Embryonic facial prominence (tissue), 1 donor: ENCODE measurements around the gene PAXX.

Experiments used
- DNase-seq: peaks from one replicate; pipeline ENCODE4 v3.0.0-alpha.2; 2016; ENCODE audit errors: extremely low spot score

The PAXX gene

DNA sequence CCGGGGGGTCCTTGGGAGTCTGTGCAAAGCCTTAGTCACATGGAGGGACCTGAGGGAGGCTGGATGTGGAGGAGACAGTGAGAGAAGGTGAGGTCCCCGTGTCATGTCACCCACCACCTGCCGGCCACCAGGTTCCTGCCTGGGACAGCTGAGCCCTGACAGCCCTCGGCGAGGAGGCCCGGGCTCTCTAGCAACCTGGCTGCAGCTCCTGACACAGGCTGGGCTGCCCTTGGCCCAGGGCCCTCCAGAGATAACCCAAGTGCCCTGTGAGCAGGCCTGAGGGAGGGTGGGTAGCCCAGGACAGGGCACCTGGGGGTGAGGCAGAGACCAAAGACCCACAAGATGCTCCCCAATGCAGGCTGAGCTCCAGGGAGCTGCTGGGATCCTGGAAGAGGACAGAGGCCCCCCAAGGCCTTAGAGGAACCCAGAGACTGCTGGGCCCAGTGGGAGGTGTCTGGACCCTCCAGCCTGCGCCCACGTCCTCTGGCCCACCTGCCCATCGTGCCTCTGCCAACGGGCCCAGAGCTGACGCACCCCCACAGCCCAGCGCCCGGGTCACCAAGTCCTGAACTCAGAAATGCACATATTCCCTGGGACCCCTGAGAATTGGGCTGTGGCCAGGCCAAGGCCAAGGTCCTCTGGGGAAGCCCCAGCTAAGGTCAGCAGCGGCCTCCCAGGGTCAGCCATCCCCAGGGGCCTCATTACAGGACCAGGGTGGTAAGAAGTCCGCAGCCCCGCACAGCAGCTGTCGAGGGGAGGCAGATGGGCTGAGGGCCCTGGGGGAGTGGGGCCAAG lies 23.7 kb upstream of the PAXX start:
- DNase-seq: no peak

DNA sequence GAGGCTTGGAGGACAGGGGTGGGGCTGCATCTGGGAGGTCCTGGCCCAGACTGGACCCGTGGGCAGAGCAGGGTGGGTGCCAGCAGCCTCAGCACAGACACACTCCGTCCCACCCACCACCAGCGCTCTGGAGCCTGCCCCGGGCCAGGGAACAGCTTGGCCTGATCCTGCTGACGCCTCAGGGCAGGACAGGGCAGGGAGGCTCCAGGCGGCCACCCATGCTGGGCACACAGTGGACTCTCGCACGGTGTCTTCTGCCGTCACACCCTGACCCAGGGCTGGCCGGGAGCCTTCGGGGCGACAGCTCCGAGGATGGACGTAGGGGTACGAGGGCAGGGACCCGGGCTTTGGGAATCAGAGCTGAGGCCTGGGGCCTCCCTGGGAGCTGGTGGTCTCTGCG lies 23.1 kb upstream of the PAXX start:
- DNase-seq: no peak

DNA sequence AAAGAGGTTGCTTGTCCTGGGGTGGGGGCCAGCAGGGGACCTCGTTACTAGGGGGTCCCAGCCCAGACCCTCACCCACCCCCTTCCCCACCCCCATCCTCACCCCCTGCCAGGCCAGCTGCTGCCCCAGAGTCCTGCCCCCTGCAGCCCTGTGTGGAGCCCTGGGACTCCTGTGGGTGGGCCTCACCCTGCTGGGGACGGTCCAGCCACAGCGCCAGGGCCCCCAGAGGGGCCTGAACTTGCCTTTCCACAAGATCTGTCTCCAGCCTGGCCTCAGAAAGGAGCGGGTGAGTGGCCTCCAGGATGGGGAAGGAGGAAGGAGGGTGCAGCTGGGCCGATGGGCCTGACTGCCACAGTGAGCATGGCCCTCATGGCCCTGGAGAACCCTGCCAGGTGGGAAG lies 22.4 kb upstream of the PAXX start:
- DNase-seq: no peak

DNA sequence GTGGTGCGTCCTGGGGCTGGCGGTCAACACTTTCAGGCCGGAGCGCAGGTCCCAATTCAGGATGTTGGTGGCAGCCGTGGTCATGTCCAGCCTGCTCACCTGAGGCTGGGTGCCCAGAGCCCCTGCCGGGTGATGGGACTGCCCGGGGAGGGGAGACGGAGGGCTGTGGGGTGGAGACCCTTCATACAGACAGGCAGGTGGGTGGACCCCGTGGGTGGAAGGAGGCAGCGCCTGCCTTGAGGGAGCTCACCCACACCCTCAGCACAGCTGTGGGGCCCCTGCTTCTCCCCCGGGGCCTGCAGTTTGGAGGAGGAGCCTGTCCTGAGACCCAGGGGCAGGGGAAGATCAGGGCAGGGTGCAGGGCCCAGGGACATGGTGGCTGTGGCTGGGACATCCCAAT lies 21.9 kb upstream of the PAXX start:
- no peak for DNase-seq

DNA sequence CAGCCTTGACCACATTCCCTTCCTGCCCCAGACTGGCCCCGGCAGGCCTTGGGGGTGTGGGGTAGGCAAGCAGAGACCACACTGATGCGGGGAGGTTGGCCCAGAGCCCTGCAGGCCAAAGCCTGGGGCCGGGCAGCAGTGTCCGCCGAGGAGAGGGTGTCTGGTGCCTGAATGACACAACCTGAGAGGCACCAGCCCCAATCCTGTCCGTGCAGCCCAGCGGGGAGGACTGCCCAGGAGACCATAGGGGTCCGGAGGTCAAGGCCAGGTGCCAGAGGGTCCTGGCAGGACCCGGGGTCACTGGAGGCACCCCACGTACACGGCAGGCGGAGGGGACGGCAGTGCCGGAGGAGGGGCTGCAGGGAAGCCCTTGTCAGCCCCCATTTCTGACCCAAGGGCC lies 20.5 kb upstream of the PAXX start:
- DNase-seq: no peak

DNA sequence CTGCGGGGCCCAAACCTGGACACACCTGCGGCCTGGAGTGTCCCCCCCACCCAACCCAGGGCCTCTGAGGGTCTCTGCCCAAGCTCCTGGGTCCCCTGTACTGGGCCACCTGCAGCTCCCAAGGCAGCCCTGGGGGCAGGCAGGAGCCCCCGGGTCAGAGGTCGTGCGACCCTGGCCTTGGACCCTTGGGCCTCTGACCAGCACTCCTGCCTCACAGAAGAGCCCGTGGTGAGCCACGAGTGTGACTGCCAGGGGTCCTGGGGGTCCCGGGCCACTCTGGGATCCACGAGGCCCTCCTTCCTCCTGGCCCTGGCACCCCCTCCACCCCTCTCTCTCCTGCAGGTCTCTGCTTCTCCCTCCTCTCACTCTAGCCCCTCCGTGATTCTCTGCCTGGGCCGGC lies 19.9 kb upstream of the PAXX start:
- no peak for DNase-seq

DNA sequence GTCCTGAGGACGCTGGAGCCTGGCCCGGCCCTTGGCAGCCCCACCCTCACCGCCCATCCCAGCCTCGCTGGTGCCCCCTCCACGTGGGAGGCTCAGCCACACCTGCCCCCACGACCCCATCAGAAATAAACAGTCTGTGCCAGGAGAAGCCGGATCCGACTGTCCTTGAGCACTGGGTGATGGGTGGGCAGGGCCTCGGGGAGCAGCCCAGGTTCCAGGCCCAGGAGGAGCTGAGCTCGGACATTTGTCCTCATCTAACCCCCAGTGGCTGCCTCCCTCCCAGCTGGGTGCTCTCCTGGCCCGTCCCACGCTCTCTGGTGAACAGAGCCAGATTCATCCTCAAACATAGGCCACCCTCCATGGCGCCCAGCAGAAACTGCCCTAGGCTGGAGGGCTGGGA lies 19.5 kb upstream of the PAXX start:
- DNase-seq: no peak

DNA sequence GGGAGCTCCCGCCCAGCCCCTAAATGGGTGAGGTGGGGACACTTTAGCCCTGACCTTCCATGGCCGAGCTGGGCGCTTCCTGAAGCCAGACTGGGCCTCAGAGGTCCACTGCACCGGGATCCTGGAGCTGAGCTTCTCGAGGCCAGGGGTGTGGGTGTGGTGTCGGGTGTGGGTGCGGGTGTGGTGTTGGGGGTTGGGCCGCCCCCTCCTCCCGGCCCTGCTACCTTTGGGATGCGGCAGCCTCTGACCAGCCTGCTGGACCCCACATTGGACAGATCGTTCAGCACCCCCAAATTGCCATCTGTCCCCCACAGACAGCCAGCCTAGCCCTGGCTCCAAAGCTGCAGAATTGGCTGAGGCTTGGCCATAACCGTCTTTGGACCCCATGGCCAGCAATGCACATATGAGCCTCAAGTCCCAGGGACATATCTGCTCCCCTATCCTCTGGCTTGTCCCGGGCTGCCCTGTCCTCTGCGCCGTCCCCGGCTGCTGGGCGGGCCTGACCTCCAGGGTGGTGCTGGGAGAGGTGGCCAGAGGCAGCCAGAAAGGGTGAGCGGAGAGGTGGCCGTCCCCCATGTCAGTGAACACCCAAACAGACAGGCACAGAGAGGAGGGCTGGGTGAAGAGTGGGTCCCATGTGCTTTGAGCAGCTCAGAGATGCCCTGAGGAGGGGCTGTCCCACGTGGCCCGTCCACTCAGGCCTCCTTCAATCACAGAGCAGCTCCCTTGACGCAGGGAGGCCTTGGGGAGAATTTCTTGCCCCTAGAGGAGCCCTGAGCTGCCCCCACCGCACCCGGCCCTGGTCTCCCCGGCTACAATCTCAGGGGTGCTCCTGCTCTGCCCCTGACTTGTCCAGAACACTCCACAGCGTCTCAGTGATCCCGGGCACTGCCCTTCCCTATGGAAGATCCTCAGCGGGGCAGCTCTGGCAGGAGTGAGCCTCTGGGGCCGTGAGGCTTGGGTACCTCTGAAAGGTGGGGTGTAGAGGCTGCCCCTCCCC lies 18.3 kb upstream of the PAXX start:
- no peak for DNase-seq

DNA sequence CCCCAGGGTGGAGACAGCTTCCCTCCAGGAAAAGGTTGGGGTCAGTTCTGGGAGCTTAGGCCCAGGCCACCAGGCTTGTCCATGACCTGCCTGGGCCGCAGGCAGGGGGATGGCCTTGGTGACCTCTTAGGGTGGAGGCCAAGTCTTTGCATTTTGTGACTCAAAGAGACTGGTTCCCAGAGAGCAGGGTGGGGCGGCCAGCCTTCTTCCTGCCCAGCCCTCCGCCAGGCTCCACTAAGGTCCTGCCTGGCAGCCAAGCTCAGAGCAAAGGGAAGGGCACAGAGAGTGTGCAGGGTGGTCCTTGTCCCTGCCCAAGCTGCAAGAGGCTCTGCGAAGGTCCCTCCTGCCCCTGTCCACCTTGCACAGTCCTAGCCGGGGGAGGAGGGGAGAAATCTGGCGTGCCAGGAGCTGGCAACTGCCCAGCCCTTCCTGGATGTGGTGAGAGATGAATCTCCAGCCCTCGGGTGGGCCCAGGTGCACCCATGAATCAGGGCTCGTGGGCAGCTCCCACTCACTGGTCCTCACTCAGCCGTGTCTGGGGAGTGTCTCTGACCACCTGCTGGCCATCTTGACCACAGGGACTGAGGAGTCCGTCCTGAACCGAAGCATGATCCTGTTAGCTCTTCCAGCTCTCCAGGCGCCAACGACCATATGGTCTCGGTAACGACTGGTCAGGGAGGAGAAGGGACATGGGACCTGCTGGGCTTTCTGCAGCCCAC lies 17.2 kb upstream of the PAXX start:
- no peak for DNase-seq

DNA sequence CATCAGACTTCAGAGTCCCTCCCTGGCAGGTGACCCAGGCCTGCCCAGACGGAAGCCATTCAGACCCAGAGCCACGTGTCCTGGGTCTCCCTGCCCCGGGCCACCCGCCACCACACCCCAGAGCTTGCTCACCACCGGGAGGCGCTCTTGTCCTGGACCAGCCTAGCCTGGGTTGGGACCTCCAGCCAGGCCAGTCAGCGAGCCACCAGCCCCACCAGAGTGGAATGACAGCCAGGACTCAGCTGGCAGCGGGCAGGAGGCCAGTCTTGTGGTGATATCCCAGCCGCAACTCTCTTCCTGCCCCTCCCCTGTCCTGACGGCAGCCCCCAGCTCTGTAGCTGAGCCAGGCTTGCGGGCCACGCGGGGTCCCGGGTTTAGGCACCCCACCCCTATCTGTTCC lies 16.6 kb upstream of the PAXX start:
- no peak for DNase-seq

DNA sequence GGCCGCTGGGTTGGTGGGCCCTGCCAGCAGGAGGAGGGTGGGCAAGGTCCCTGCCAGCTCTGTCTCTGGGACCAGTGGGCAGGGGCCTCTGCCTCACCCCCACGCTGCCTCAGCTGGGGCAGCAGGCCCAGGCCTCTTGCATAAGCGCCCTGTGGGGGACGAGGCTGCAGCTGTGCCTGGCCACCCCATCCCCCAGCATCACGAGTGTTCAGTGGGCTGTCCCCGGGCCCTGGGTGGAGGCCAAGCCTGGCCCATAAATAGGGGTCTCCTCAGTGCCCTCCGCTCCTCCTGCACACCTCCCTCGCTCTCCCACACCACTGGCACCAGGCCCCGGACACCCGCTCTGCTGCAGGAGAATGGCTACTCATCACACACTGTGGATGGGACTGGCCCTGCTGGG lies 15.0 kb upstream of the PAXX start, which contains the start of gene PTGDS:
PTGDS (plus strand) TSS at position 282 of the 400 bp plus-strand sequence; CDS start at position 357, 75 bp downstream.
- DNase-seq: no peak

DNA sequence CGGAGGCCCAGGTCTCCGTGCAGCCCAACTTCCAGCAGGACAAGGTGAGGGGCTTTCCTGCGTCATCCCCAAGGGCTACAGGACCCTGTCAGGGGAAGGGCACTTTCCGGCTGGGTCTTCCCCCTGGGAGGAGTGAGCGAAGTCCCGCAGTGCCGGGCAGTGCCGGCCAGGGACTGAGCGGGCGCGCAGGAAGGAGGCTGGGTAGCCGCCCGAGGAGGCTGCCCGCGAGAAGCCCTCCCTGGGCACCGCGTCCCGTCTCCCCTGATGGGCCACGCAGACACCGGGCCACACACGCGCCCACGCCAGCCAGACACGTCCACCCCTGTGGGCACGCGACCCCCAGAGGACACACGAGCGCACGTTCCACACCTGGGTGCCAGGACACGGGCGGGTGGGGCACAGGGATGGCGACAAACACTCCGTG lies 14.6 kb upstream of the PAXX start:
- DNase-seq: no peak

DNA sequence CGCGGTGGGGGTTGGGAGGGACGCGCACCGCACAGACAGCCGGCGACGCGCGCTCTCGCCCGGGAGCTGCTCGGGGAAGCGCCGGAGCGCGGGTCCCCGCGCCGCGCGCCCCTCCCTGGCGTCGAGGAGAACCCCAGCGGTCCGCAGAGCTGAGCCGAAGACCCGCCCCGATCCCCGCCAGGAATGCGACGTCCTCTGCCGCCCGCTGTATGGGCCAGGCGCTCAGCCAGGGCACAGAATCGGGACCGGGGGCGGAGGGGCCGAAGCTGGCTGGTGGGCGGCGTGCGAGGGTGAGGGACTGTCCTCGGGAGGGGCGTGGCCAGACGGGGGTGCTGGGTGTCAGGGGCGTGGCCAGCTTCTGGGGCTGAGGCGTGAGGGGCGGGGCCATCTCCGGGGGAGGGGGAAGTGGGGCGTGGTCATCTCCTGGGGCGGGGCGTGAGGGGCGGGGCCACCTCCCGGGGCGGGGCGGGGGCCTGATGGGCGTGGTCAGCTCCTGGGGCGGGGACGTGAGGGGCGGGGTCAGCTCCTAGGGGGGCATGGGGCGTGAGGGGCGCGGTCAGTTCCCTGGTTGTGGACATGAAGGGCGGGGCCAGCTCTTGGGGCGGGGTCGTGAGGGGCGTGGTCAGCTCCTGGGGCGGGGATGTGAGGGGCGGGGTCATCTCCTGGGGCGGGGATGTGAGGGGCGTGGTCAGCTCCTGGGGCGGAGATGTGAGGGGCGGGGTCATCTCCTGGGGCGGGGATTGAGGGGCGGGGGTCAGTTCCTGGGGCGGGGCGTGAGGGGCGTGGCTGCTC lies 14.0 kb upstream of the PAXX start:
- DNase-seq: no peak

DNA sequence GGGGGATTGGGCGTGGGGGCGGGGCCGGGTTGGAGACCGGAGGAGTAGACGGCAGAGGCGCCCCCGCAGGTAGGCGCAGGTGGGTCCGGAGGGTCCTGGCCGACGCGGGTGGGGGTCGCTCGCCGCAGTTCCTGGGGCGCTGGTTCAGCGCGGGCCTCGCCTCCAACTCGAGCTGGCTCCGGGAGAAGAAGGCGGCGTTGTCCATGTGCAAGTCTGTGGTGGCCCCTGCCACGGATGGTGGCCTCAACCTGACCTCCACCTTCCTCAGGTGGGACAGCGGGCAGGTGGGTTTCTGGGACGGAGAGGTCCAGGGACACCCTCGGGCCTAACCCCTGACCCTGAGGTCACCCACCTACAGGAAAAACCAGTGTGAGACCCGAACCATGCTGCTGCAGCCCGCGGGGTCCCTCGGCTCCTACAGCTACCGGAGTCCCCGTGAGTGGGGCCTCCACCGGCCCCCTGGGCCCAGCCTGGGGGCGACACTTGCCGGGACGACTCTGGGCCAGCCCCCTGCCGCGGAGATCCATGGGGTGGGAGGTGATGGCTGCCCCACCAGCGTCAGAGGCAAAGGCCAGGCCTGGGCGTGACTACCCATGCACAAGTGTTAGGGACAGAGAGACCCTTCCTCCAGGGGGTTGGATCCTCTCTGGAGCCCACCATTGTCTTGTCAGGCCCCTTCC lies 13.2 kb upstream of the PAXX start:
- DNase-seq: no peak

DNA sequence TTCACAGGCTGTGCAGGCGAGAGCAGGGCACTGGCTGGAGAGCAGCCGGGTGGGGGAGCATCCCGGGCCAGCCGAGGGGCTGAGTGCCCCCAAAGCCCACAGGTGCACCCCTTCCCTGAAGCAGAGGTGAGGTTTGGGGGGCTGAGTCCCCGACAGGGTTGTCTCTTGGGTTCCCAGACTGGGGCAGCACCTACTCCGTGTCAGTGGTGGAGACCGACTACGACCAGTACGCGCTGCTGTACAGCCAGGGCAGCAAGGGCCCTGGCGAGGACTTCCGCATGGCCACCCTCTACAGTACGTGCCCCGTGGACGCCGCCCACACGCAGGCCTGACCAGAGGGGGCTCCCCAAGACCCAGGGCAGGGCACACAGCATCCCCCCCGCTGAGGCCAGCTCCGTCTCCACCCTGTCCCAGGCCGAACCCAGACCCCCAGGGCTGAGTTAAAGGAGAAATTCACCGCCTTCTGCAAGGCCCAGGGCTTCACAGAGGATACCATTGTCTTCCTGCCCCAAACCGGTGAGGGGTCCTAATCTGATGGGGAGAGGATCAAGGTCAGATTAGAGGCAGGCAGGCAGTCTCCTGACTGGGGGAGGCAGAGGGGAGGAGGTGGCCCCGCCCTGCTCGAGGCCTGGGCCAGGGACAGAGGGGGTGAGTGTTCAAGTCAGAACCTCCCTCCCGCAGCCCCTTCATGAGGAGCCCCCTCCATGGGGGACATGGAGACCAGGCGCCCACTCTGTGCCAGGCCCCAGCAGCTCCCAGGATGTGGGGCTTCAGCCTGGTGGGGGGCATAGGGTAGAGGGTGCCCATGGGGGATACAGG lies 12.2 kb upstream of the PAXX start:
- no peak for DNase-seq

DNA sequence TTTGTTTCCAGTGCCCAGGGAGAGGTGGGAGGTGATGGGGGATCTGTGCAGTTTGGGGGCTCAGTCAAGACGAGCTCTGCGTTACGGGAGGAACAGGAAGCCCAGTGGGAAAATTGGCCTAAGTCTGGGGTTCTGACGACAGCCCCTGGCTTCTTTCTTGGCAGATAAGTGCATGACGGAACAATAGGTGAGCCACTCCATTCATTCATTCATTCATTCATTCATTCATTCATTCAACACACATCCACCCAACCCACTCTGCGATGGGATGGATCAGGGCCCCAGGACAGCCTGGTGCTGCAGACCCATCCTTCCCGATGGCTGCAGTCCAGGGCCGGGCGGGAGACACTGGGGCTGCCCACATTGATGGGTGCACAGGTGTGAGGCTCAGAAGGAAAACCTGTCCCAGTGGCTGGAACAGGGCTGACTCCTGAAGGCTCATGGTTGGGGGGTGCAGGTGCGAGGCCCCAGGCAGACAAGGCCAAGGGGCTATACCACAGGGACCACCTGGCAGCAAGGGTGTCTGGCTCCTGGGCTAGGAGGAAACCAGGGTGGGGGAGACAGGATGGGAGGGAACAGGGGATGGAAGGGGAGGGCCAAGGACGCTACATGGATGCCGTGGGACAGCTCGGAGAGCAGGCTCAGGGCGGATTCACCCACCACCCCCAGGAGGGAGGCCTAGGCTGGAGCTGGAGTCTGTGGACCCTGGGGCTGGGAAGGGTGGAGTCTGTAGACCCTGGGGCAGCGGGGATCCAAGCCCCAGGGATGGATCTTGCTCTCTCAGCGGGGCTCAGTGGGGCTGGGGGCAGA lies 11.3 kb upstream of the PAXX start:
- DNase-seq: no peak

DNA sequence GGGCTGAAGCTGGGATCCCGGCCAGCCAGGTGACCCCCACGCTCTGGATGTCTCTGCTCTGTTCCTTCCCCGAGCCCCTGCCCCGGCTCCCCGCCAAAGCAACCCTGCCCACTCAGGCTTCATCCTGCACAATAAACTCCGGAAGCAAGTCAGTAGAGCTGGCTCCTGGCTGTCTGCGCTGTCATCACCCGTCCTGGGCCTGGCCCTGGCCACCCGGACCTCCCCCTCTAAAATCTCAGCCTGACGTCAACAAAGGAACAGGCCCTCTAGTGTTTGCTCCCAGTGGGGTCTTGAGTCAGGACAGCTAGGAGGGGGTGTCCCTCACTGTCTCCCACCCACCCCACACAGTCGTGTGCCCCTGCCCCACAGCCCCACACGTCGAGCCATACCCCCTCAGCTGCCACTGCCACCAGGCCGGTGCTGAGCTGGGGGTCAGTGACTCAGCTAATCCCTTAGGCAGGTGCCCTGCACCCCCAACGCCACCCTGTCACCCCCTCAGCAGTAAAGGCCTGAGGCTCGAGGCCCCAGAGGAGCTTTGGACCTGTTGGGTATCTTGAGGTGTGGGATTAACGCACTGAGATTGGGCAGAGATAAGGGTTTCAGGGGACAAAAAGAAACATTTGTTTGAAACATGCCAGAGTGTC lies 10.5 kb upstream of the PAXX start:
- DNase-seq: no peak
